Activated naive CD4-positive, alpha-beta T cell treated with Interleukin-2 at 50 U/mL for 16 hours (primary cell): ENCODE results near the gene KCNK10.

Experiments
- DNase-seq: peaks from one replicate; pipeline ENCODE4 v3.0.0-alpha.2; 2020

Gene KCNK10

GRCh38 chr14:88212691-88213090 lies 110.4 kb downstream of the KCNK10 start:
- DNase-seq: no peak

GRCh38 chr14:88210426-88210825 lies 112.6 kb downstream of the KCNK10 start:
- DNase-seq: no peak

GRCh38 chr14:88209273-88209672 lies 113.8 kb downstream of the KCNK10 start:
- DNase-seq: no peak

GRCh38 chr14:88208858-88209257 lies 114.2 kb downstream of the KCNK10 start:
- no peak for DNase-seq

- no peak for DNase-seq
Measured at GRCh38 chr14:88204221-88204620, 118.8 kb downstream of the KCNK10 start.

GRCh38 chr14:88203291-88203690 lies 119.8 kb downstream of the KCNK10 start:
- DNase-seq: no peak

- DNase-seq: no peak
Measured at GRCh38 chr14:88202286-88202685, 120.8 kb downstream of the KCNK10 start.

GRCh38 chr14:88201851-88202250 lies 121.2 kb downstream of the KCNK10 start:
- no peak for DNase-seq

GRCh38 chr14:88199882-88200281 lies 123.2 kb downstream of the KCNK10 start:
- no peak for DNase-seq

GRCh38 chr14:88198446-88198845 lies 124.6 kb downstream of the KCNK10 start:
- DNase-seq: no peak

- DNase-seq: no peak
Measured at GRCh38 chr14:88196925-88197324, 126.1 kb downstream of the KCNK10 start.

GRCh38 chr14:88196116-88196890 lies 126.8 kb downstream of the KCNK10 start:
- no peak for DNase-seq

- no peak for DNase-seq
Measured at GRCh38 chr14:88195676-88196075, 127.4 kb downstream of the KCNK10 start.

GRCh38 chr14:88194531-88194930 lies 128.5 kb downstream of the KCNK10 start:
- DNase-seq: no peak

GRCh38 chr14:88191605-88192004 lies 131.5 kb downstream of the KCNK10 start:
- no peak for DNase-seq

GRCh38 chr14:88189417-88190191 lies 133.5 kb downstream of the KCNK10 start:
- peak; percentile 44 for DNase-seq

- no peak for DNase-seq
Measured at GRCh38 chr14:88188745-88189416, 134.2 kb downstream of the KCNK10 start.

- DNase-seq: no peak
Measured at GRCh38 chr14:88185843-88186242, 137.2 kb downstream of the KCNK10 start.

- no peak for DNase-seq
Measured at GRCh38 chr14:88184956-88185355, 138.1 kb downstream of the KCNK10 start.

GRCh38 chr14:88181072-88181471 lies 142.0 kb downstream of the KCNK10 start:
- no peak for DNase-seq

GRCh38 chr14:88179716-88180115 lies 143.4 kb downstream of the KCNK10 start:
- DNase-seq: no peak

- DNase-seq: no peak
Measured at GRCh38 chr14:88170333-88170732, 152.7 kb downstream of the KCNK10 start.

GRCh38 chr14:88168498-88169165 lies 154.4 kb downstream of the KCNK10 start:
- peak; percentile 61 for DNase-seq
